ENCODE measurements around the gene CDKAL1. TPM values are rescaled to one million over a fixed set of nuclear protein-coding genes. Genes with fewer than 3 reads are reported as not detected.
"Not testable (repeated sequence)": the region's sequence is repeated elsewhere in the genome, so short reads cannot be mapped to it uniquely, and the experiment has no call there.

CDKAL1 gene
- total RNA-seq, 1 donor from 2014 or later = 11.8 TPM

- no peak for DNase-seq (ENCODE audit: low read depth)
Observed at GRCh38 chr6:21222656-21223055, 688.4 kb downstream of the CDKAL1 start.

- no peak for DNase-seq (ENCODE audit: low read depth)
Observed at GRCh38 chr6:21225912-21226311, 691.7 kb downstream of the CDKAL1 start.

GRCh38 chr6:21227486-21227885 lies 693.2 kb downstream of the CDKAL1 start:
- no peak for DNase-seq (ENCODE audit: low read depth)

GRCh38 chr6:21228411-21228810 lies 694.2 kb downstream of the CDKAL1 start:
- DNase-seq (ENCODE audit: low read depth) = no peak

GRCh38 chr6:21228876-21229460 lies 694.7 kb downstream of the CDKAL1 start:
- DNase-seq (ENCODE audit: low read depth) = no peak

GRCh38 chr6:21230536-21230935 lies 696.3 kb downstream of the CDKAL1 start:
- DNase-seq (ENCODE audit: low read depth) = no peak

GRCh38 chr6:21235162-21235561 lies 700.9 kb downstream of the CDKAL1 start:
- DNase-seq (ENCODE audit: low read depth) = no peak

GRCh38 chr6:21238208-21238607 lies 704.0 kb downstream of the CDKAL1 start:
- no peak for DNase-seq (ENCODE audit: low read depth)

- no peak for DNase-seq (ENCODE audit: low read depth)
Observed at GRCh38 chr6:21240709-21241108, 706.5 kb downstream of the CDKAL1 start.

GRCh38 chr6:21241231-21242130 lies 707.2 kb downstream of the CDKAL1 start:
- no peak for DNase-seq (ENCODE audit: low read depth)

- no peak for DNase-seq (ENCODE audit: low read depth)
Observed at GRCh38 chr6:21244897-21245470, 710.7 kb downstream of the CDKAL1 start.

- no peak for DNase-seq (ENCODE audit: low read depth)
Observed at GRCh38 chr6:21245488-21245887, 711.2 kb downstream of the CDKAL1 start.

GRCh38 chr6:21246075-21246474 lies 711.8 kb downstream of the CDKAL1 start:
- no peak for DNase-seq (ENCODE audit: low read depth)

GRCh38 chr6:21254460-21254859 lies 720.2 kb downstream of the CDKAL1 start:
- not testable (repeated sequence) for DNase-seq (ENCODE audit: low read depth)

- no peak for DNase-seq (ENCODE audit: low read depth)
Observed at GRCh38 chr6:21256197-21256596, 721.9 kb downstream of the CDKAL1 start.

GRCh38 chr6:21257125-21257524 lies 722.9 kb downstream of the CDKAL1 start:
- DNase-seq (ENCODE audit: low read depth) = no peak

GRCh38 chr6:21258665-21259064 lies 724.4 kb downstream of the CDKAL1 start:
- DNase-seq (ENCODE audit: low read depth) = no peak

- no peak for DNase-seq (ENCODE audit: low read depth)
Observed at GRCh38 chr6:21259660-21260059, 725.4 kb downstream of the CDKAL1 start.

GRCh38 chr6:21262504-21262903 lies 728.2 kb downstream of the CDKAL1 start:
- DNase-seq (ENCODE audit: low read depth) = no peak

GRCh38 chr6:21263531-21264287 lies 729.5 kb downstream of the CDKAL1 start:
- peak; percentile 25 for DNase-seq (ENCODE audit: low read depth)

- no peak for DNase-seq (ENCODE audit: low read depth)
Observed at GRCh38 chr6:21264288-21265033, 730.2 kb downstream of the CDKAL1 start.

All from myocyte (in vitro differentiated cells).